ENCODE data around the gene GALNTL6. TPM values are rescaled to one million over a fixed set of nuclear protein-coding genes. Genes with fewer than 3 reads are reported as not detected.

The GALNTL6 gene
- total and polyA plus RNA-seq, 2 donors from 2014 or later = 0.60 TPM; not detected in 1

- no peak for FAIRE-seq
- intact Hi-C loops (cut with DNase I) = no loop called here
- no peaks in the 10 kb centered on the region for H3K36me3 ChIP-seq (ENCODE audit: control insufficient read depth in 2 of 3, insufficient read depth in 3 of 3, low read length in 3 of 3)
- H3K4me3 ChIP-seq (ENCODE audit: low read length in 3 of 3) = no peak overlapping the region
- H3K4me1 ChIP-seq (ENCODE audit: control insufficient read depth in 2 of 3, insufficient read depth in 2 of 3, low read depth in 1 of 3, low read length in 3 of 3) = no peaks in the 10 kb centered on the region
- DNase-seq = no peak
- no peak overlapping the region for H3K9ac ChIP-seq (ENCODE audit: low read length in 3 of 3)
- no peaks in the 10 kb centered on the region for H3K27me3 ChIP-seq (ENCODE audit: control insufficient read depth, insufficient read depth, low read length)
- no peaks in the 10 kb centered on the region for H3K9me3 ChIP-seq (ENCODE audit: control insufficient read depth in 2 of 3, insufficient read depth in 1 of 3, low read length in 3 of 3)
- TF ChIP-seq CTCF (IDR thresholded peaks at IDR 0.05; ENCODE audit: borderline replicate concordance, extremely low read depth, insufficient read depth) = no peak
- no peak overlapping the region for H3K27ac ChIP-seq (ENCODE audit: low read depth in 2 of 2, low read length in 2 of 2)
Observed at GRCh38 chr4:172998527-172999469, 1185.6 kb downstream of the GALNTL6 start.

GRCh38 chr4:173001571-173001970 lies 1188.4 kb downstream of the GALNTL6 start:
- no peak for FAIRE-seq
- Histone ChIP-seq H3K9me3 (ENCODE audit: control insufficient read depth in 2 of 3, insufficient read depth in 1 of 3, low read length in 3 of 3) (no peaks in the 10 kb centered on the region), H3K27ac (ENCODE audit: low read depth in 2 of 2, low read length in 2 of 2) (no peak overlapping the region), H3K36me3 (ENCODE audit: control insufficient read depth in 2 of 3, insufficient read depth in 3 of 3, low read length in 3 of 3) (no peaks in the 10 kb centered on the region), H3K4me3 (ENCODE audit: low read length in 3 of 3) (no peak overlapping the region), H3K9ac (ENCODE audit: low read length in 3 of 3) (no peak overlapping the region), H3K27me3 (ENCODE audit: control insufficient read depth, insufficient read depth, low read length) (no peaks in the 10 kb centered on the region), H3K4me1 (ENCODE audit: control insufficient read depth in 2 of 3, insufficient read depth in 2 of 3, low read depth in 1 of 3, low read length in 3 of 3) (no peaks in the 10 kb centered on the region)
- no peak for TF ChIP-seq CTCF (IDR thresholded peaks at IDR 0.05; ENCODE audit: borderline replicate concordance, extremely low read depth, insufficient read depth)
- DNase-seq = no peak
- intact Hi-C loops (cut with DNase I) = no loop called here

GRCh38 chr4:173002830-173003561 lies 1189.8 kb downstream of the GALNTL6 start:
- Histone ChIP-seq H3K4me3 (ENCODE audit: low read length in 3 of 3) (no peak overlapping the region), H3K9me3 (ENCODE audit: control insufficient read depth in 2 of 3, insufficient read depth in 1 of 3, low read length in 3 of 3) (no peaks in the 10 kb centered on the region), H3K36me3 (ENCODE audit: control insufficient read depth in 2 of 3, insufficient read depth in 3 of 3, low read length in 3 of 3) (no peaks in the 10 kb centered on the region), H3K4me1 (ENCODE audit: control insufficient read depth in 2 of 3, insufficient read depth in 2 of 3, low read depth in 1 of 3, low read length in 3 of 3) (no peaks in the 10 kb centered on the region), H3K9ac (ENCODE audit: low read length in 3 of 3) (no peak overlapping the region), H3K27ac (ENCODE audit: low read depth in 2 of 2, low read length in 2 of 2) (no peak overlapping the region), H3K27me3 (ENCODE audit: control insufficient read depth, insufficient read depth, low read length) (no peaks in the 10 kb centered on the region)
- FAIRE-seq (no peak), DNase-seq (no peak)
- no peak for TF ChIP-seq CTCF (IDR thresholded peaks at IDR 0.05; ENCODE audit: borderline replicate concordance, extremely low read depth, insufficient read depth)
- intact Hi-C loops (cut with DNase I) = no loop called here

Data from kidney (tissue), 14 donors.